ENCODE results near the gene BRSK1. TPM values are rescaled to one million over a fixed set of nuclear protein-coding genes. Genes with fewer than 3 reads are reported as not detected.

The BRSK1 gene
- total and polyA plus RNA-seq, 2 of the 13 experiments (the other 11 are each of a cell fraction or from before 2014, with no cell fraction given) = 0.18 to 1.2 TPM

GRCh38 chr19:55333870-55334269, 50.1 kb downstream of the BRSK1 start (continued):
- TF ChIP-seq CREBL2 (CRISPR knock-in tag; IDR thresholded peaks at IDR 0.05; ENCODE audit: borderline replicate concordance) (no peak), ZMYM3 (CRISPR knock-in tag; IDR thresholded peaks at IDR 0.05) (peak; percentile 90), ZSCAN29 (CRISPR knock-in tag; conservative IDR thresholded peaks at IDR 0.05) (0 out of 2 replicates have a peak, but pooled peaks have one; percentile 32), NR3C1 (CRISPR knock-in tag; IDR thresholded peaks at IDR 0.05) (no peak), GMEB2 (CRISPR knock-in tag; IDR thresholded peaks at IDR 0.05; ENCODE audit: low read depth) (no peak), TP53 (CRISPR knock-in tag; conservative IDR thresholded peaks at IDR 0.05) (no peak), PAWR (CRISPR knock-in tag; IDR thresholded peaks at IDR 0.05; ENCODE audit: borderline replicate concordance) (no peak), DR1 (CRISPR knock-in tag; IDR thresholded peaks at IDR 0.05) (no peak), AKAP8 (CRISPR knock-in tag; IDR thresholded peaks at IDR 0.05) (no peak), THAP11 (CRISPR knock-in tag; IDR thresholded peaks at IDR 0.05) (peak; percentile 77), ZNF460 (CRISPR knock-in tag; IDR thresholded peaks at IDR 0.05; ENCODE audit: borderline replicate concordance) (no peak), ETV5 (CRISPR knock-in tag; IDR thresholded peaks at IDR 0.05; ENCODE audit: borderline replicate concordance) (peak; percentile 19; the same call in 1 of the 2 replicates), TBX3 (IDR thresholded peaks at IDR 0.05; ENCODE audit: borderline replicate concordance) (0 out of 2 replicates have a peak, but pooled peaks have one; percentile 18), ZNF296 (CRISPR knock-in tag; conservative IDR thresholded peaks at IDR 0.05) (no peak), ZNF160 (CRISPR knock-in tag; IDR thresholded peaks at IDR 0.05) (no peak), HNF4A (CRISPR knock-in tag; IDR thresholded peaks at IDR 0.05) (peak; percentile 95), ZNF292 (CRISPR knock-in tag; IDR thresholded peaks at IDR 0.05; ENCODE audit: borderline replicate concordance, low read depth) (peak; percentile 44; the same call in 1 of the 2 replicates), MED1 (CRISPR knock-in tag; IDR thresholded peaks at IDR 0.05) (peak; percentile 70; the same call in 1 of the 2 replicates), ATF4 (CRISPR knock-in tag; IDR thresholded peaks at IDR 0.05) (peak in 1 of 2 experiments; percentile 96; a peak in 2 of 4 replicates), KLF16 (CRISPR knock-in tag; IDR thresholded peaks at IDR 0.05) (peak in 1 of 2 experiments; percentile 56; a peak in 1 of 4 replicates), REXO4 (CRISPR knock-in tag; IDR thresholded peaks at IDR 0.05; ENCODE audit: borderline replicate concordance) (no peak), CC2D1A (CRISPR knock-in tag; IDR thresholded peaks at IDR 0.05) (no peak)
- TF ChIP-seq, protein P1, sequence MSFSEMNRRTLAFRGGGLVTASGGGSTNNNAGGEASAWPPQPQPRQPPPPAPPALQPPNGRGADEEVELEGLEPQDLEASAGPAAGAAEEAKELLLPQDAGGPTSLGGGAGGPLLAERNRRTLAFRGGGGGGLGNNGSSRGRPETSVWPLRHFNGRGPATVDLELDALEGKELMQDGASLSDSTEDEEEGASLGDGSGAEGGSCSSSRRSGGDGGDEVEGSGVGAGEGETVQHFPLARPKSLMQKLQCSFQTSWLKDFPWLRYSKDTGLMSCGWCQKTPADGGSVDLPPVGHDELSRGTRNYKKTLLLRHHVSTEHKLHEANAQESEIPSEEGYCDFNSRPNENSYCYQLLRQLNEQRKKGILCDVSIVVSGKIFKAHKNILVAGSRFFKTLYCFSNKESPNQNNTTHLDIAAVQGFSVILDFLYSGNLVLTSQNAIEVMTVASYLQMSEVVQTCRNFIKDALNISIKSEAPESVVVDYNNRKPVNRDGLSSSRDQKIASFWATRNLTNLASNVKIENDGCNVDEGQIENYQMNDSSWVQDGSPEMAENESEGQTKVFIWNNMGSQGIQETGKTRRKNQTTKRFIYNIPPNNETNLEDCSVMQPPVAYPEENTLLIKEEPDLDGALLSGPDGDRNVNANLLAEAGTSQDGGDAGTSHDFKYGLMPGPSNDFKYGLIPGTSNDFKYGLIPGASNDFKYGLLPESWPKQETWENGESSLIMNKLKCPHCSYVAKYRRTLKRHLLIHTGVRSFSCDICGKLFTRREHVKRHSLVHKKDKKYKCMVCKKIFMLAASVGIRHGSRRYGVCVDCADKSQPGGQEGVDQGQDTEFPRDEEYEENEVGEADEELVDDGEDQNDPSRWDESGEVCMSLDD (CRISPR knock-in tag; IDR thresholded peaks at IDR 0.05; ENCODE audit: borderline replicate concordance) = no peak
- TF ChIP-seq, protein P2, sequence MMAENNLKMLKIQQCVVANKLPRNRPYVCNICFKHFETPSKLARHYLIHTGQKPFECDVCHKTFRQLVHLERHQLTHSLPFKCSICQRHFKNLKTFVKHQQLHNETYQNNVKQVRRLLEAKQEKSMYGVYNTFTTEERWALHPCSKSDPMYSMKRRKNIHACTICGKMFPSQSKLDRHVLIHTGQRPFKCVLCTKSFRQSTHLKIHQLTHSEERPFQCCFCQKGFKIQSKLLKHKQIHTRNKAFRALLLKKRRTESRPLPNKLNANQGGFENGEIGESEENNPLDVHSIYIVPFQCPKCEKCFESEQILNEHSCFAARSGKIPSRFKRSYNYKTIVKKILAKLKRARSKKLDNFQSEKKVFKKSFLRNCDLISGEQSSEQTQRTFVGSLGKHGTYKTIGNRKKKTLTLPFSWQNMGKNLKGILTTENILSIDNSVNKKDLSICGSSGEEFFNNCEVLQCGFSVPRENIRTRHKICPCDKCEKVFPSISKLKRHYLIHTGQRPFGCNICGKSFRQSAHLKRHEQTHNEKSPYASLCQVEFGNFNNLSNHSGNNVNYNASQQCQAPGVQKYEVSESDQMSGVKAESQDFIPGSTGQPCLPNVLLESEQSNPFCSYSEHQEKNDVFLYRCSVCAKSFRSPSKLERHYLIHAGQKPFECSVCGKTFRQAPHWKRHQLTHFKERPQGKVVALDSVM (CRISPR knock-in tag; IDR thresholded peaks at IDR 0.05) = 0 out of 2 replicates have a peak, but pooled peaks have one; percentile 37
